Peyer's patch (tissue), 4 donors: Measurements from ENCODE around the gene OR10C1.

Source experiments
- CTCF ChIP-seq, 6 experiments: fragments of 450-650 bp in 4 of 6; fragments of 200-600 bp in 2 of 6; sonication (generic) in 1 of 6; IDR thresholded peaks; one replicate each; pipeline ENCODE4 v1.5.1; 2017 to 2019; ENCODE audit warnings: antibody characterized with exemption in 6 of 6, mild to moderate bottlenecking in 3 of 6, moderate library complexity in 1 of 6
- POLR2A ChIP-seq, 2 donors: fragments of 450-650 bp; IDR thresholded peaks; one replicate each; pipeline ENCODE4 v1.5.1; 2017; ENCODE audit warnings: antibody characterized with exemption in 2 of 2, mild to moderate bottlenecking in 2 of 2, moderate library complexity in 2 of 2

- TF ChIP-seq POLR2A (IDR thresholded peaks at IDR 0.05) (no peak), CTCF (IDR thresholded peaks at IDR 0.05) (no peak)
Measured at GRCh38 chr6:29399525-29399924, 39.6 kb upstream of the OR10C1 start.
